BJ (cell line): ENCODE results near the gene IFNGR2. TPM values are rescaled to one million over a fixed set of nuclear protein-coding genes. Genes with fewer than 3 reads are reported as not detected.
"Not testable (repeated sequence)": the region's sequence is repeated elsewhere in the genome, so short reads cannot be mapped to it uniquely, and the experiment has no call there.

Experiments used
- CTCF ChIA-PET: fragments of 350-600 bp; formaldehyde crosslinking; extraction: SDS; loops from one replicate; lab custom pipeline; 2021; ENCODE audit warnings: antibody characterized with exemption, inconsistent platforms; lab: Yijun Ruan, JAX
- POLR2A ChIA-PET: fragments of 300-600 bp; sonication (Branson Sonifier 250); formaldehyde crosslinking; extraction: SDS; loops from one replicate; lab custom pipeline; 2021; ENCODE audit warnings: antibody characterized with exemption; lab: Charles Lee
- DNase-seq: peaks from one replicate; pipeline ENCODE4 v3.0.0-alpha.2; 2011; ENCODE audit warnings: low read depth
- H3K27me3 ChIP-seq: 2 replicates; pipeline ENCODE4 v1.6.0; 2011; ENCODE audit warnings: low read length; ENCODE audit not compliant: control insufficient read depth, insufficient read depth
- H3K36me3 ChIP-seq: 2 replicates; pipeline ENCODE4 v1.5.1; 2011; ENCODE audit warnings: low read length; ENCODE audit not compliant: control insufficient read depth, insufficient read depth
- H3K4me3 ChIP-seq: 2 replicates; pipeline ENCODE4 v1.5.1; 2011; ENCODE audit warnings: low read depth, mild to moderate bottlenecking, control low read depth, low read length
- CTCF ChIP-seq: IDR thresholded peaks from 2 replicates; pipeline ENCODE4 v1.5.1; 2011; ENCODE audit warnings: low read depth, mild to moderate bottlenecking, control low read depth, inconsistent platforms, low read length, moderate library complexity; ENCODE audit not compliant: insufficient read depth
- polyA plus RNA-seq: library from polyadenylated mRNA; depleted of rRNA; stranded (reverse); fragments of >200 nt; gene quantifications from 2 replicates; pipeline ENCODE4 v1.2.3, GENCODE V29; 2011

IFNGR2 gene
- polyA plus RNA-seq, 1 experiment, result 114 TPM

GRCh38 chr21:33411949-33412430 is 8.8 kb downstream of the IFNGR2 start:
- no peak for DNase-seq
- CTCF ChIA-PET, result interaction anchor here (2.0 kb wide), 1 partner anchor 51 kb away, joined by 9 read pairs; no protein-coding TSS in a partner anchor

GRCh38 chr21:33412439-33412831 is 9.2 kb downstream of the IFNGR2 start:
- CTCF ChIA-PET, result interaction anchor here (2.0 kb wide), 1 partner anchor 51 kb away, joined by 9 read pairs; no protein-coding TSS in a partner anchor
- DNase-seq, H3K27me3 ChIP-seq, POLR2A ChIA-PET, H3K4me3 ChIP-seq, H3K36me3 ChIP-seq: not testable (repeated sequence)

More at GRCh38 chr21:33411949-33412430, 8.8 kb downstream of the IFNGR2 start:
- Histone ChIP-seq H3K36me3 (peaks cover 6% of the 10 kb centered on the region), H3K4me3 (no peak overlapping the region), H3K27me3 (no peaks in the 10 kb centered on the region)
- POLR2A ChIA-PET, result no interaction called here
- no peak for TF ChIP-seq CTCF

GRCh38 chr21:33412832-33413519 is 9.8 kb downstream of the IFNGR2 start:
- POLR2A ChIA-PET, result no interaction called here

GRCh38 chr21:33414068-33414467 is 10.9 kb downstream of the IFNGR2 start:
- no peak for TF ChIP-seq CTCF
- ChIA-PET POLR2A (no interaction called here), CTCF (interaction anchor here (1.0 to 2.0 kb wide), 2 partner anchors 9 to 53 kb away, joined by 3 to 9 read pairs; no protein-coding TSS in a partner anchor)
- Histone ChIP-seq H3K36me3 (peaks cover 7% of the 10 kb centered on the region), H3K27me3 (no peaks in the 10 kb centered on the region), H3K4me3 (no peak overlapping the region)
- DNase-seq, result no peak

More at GRCh38 chr21:33412832-33413519, 9.8 kb downstream of the IFNGR2 start:
- H3K27me3 ChIP-seq, result no peaks in the 10 kb centered on the region
- no peak for DNase-seq
- H3K4me3 ChIP-seq, result no peak overlapping the region
- H3K36me3 ChIP-seq, result peaks cover 7% of the 10 kb centered on the region
- CTCF ChIA-PET, result interaction anchor here (1.0 to 2.0 kb wide), 2 partner anchors 8 to 52 kb away, joined by 3 to 9 read pairs; no protein-coding TSS in a partner anchor
- TF ChIP-seq CTCF, result no peak

GRCh38 chr21:33414926-33415325 is 11.7 kb downstream of the IFNGR2 start:
- Histone ChIP-seq H3K4me3 (no peak overlapping the region), H3K27me3 (no peaks in the 10 kb centered on the region), H3K36me3 (peaks cover 7% of the 10 kb centered on the region)
- TF ChIP-seq CTCF, result no peak
- no peak for DNase-seq
- ChIA-PET POLR2A (no interaction called here), CTCF (no interaction called here)
